ENCODE results near the gene SCUBE2. TPM values are rescaled to one million over a fixed set of nuclear protein-coding genes. Genes with fewer than 3 reads are reported as not detected.
A peak's percentile ranks its signal among the peaks of the same experiment; 100 is the strongest.

SCUBE2 gene
- polyA plus RNA-seq, 1 of the 3 experiments (the other 2 are of a cell fraction) = 0.76 TPM

GRCh38 chr11:9138612-9139579, 47.5 kb upstream of the SCUBE2 start (continued):
- peak; percentile 75; the same call in 1 of the 2 replicates for TF ChIP-seq FOSL2 (IDR thresholded peaks at IDR 0.05; ENCODE audit: borderline replicate concordance, low read depth)
- no peak for TF ChIP-seq RCOR1 (IDR thresholded peaks at IDR 0.05; ENCODE audit: low read length)
- TF ChIP-seq TCF12 (IDR thresholded peaks at IDR 0.05) = peak; percentile 63
- no peak for TF ChIP-seq TEAD4 (IDR thresholded peaks at IDR 0.05; ENCODE audit: borderline replicate concordance, insufficient read depth)

- WGBS (ENCODE audit: low lambda C conversion rate) = 62% methylated on average over 3 of the region's 3 CpGs
- H3K36me3 ChIP-seq (replicated peaks in 1 of 2; ENCODE audit: control insufficient read depth in 1 of 2, insufficient read depth in 2 of 2, low read length in 1 of 2) = peaks cover 43 to 48% of the 10 kb centered on the region in 2 experiments
Measured at GRCh38 chr11:9138133-9138453, 46.7 kb upstream of the SCUBE2 start.

More at GRCh38 chr11:9138133-9138453, 46.7 kb upstream of the SCUBE2 start:
- ChIA-PET POLR2A (interaction anchor here (0.6 to 1.5 kb wide), 5 partner anchors 9 to 224 kb away, joined by 3 to 7 read pairs (median 3); partner anchors contain the start of gene TMEM9B), CTCF (interaction anchor here (0.6 to 6.3 kb wide), 60 partner anchors 10 to 1132 kb away, joined by 3 to 205 read pairs (median 6); partner anchors contain the start of genes AKIP1 and NRIP3)
- H4K20me1 ChIP-seq (ENCODE audit: insufficient read depth) = peaks cover 31% of the 10 kb centered on the region
- no peaks in the 10 kb centered on the region for H3K79me2 ChIP-seq (ENCODE audit: insufficient read depth)
- peak overlapping the region in 1 of 2 experiments; percentile 70; a peak in 2 of 4 replicates for H3K27ac ChIP-seq (ENCODE audit: low read depth in 2 of 2, low read length in 1 of 2)
- no peak for DNase-seq
- H3K4me1 ChIP-seq (ENCODE audit: control insufficient read depth in 1 of 2, insufficient read depth in 2 of 2, low read depth in 1 of 2, low read length in 1 of 2) = peaks cover 0 to 24% of the 10 kb centered on the region in 2 experiments; a peak in 3 of 4 replicates
- 0 out of 2 replicates have a peak overlapping the region, but pooled peaks have one; percentile 42 for H3K4me2 ChIP-seq
- no peak overlapping the region for H3K4me3 ChIP-seq (ENCODE audit: low read depth in 2 of 2, low read length in 1 of 2)
- H3K9me2 ChIP-seq = no peaks in the 10 kb centered on the region
- no peak for TF ChIP-seq ZBTB33 (IDR thresholded peaks at IDR 0.05; ENCODE audit: borderline replicate concordance, low read depth)
- no peak for TF ChIP-seq POLR2AphosphoS5 (IDR thresholded peaks at IDR 0.05; ENCODE audit: low read depth, low read length)
- no peak for TF ChIP-seq SIN3A (IDR thresholded peaks at IDR 0.05; ENCODE audit: borderline replicate concordance, low read depth, low read length)
- TF ChIP-seq RFX5 (IDR thresholded peaks at IDR 0.05; ENCODE audit: low read length) = no peak
- no peak for TF ChIP-seq USF2 (IDR thresholded peaks at IDR 0.05; ENCODE audit: borderline replicate concordance, low read depth, low read length)
- H3K9me3 ChIP-seq = no peaks in the 10 kb centered on the region
- H3F3A ChIP-seq (replicated peaks; ENCODE audit: insufficient read depth) = peaks cover 33% of the 10 kb centered on the region
- H3K9ac ChIP-seq = no peak overlapping the region
- no peak overlapping the region for H2AFZ ChIP-seq (ENCODE audit: low read depth)
- no peaks in the 10 kb centered on the region for H3K27me3 ChIP-seq (ENCODE audit: insufficient read depth)

Measured in SK-N-SH (cell line).